GM10266 (cell line): Measurements from ENCODE around the gene CHRNA3.

ENCODE experiments used
- DNase-seq: peaks from one replicate; pipeline ENCODE4 v3.0.0; 2012; ENCODE audit errors: extremely low spot score
- TF ChIP-seq, protein P1 (sequence below): IDR thresholded peaks from 2 replicates; pipeline ENCODE4 v1.5.1; 2012; ENCODE audit warnings: mild to moderate bottlenecking, low read depth; ENCODE audit not compliant: control insufficient read depth, insufficient read depth; ENCODE audit errors: missing control alignments

CHRNA3 gene

DNA sequence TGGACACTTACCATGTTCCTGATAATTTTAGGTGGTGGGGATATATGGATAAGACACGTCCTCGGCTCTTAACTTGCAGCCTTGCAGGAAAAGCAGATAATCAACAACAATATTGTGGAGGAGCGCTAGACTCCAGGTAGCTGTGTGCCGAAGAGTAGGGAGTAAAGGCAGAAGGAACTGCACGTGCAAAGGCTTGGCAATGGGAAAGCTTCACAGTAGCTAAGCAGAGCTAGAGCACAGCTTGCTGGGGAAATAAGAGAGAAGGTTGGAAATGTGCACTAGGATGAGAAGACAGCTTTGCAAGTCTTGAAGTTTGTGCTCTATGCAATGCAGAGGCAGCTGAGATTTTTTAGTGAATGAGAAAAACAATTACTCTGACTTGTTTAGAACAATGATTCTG, 68.2 kb downstream of the CHRNA3 start:
- no peak for DNase-seq
- TF ChIP-seq, protein P1, sequence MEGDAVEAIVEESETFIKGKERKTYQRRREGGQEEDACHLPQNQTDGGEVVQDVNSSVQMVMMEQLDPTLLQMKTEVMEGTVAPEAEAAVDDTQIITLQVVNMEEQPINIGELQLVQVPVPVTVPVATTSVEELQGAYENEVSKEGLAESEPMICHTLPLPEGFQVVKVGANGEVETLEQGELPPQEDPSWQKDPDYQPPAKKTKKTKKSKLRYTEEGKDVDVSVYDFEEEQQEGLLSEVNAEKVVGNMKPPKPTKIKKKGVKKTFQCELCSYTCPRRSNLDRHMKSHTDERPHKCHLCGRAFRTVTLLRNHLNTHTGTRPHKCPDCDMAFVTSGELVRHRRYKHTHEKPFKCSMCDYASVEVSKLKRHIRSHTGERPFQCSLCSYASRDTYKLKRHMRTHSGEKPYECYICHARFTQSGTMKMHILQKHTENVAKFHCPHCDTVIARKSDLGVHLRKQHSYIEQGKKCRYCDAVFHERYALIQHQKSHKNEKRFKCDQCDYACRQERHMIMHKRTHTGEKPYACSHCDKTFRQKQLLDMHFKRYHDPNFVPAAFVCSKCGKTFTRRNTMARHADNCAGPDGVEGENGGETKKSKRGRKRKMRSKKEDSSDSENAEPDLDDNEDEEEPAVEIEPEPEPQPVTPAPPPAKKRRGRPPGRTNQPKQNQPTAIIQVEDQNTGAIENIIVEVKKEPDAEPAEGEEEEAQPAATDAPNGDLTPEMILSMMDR = no peak

DNA sequence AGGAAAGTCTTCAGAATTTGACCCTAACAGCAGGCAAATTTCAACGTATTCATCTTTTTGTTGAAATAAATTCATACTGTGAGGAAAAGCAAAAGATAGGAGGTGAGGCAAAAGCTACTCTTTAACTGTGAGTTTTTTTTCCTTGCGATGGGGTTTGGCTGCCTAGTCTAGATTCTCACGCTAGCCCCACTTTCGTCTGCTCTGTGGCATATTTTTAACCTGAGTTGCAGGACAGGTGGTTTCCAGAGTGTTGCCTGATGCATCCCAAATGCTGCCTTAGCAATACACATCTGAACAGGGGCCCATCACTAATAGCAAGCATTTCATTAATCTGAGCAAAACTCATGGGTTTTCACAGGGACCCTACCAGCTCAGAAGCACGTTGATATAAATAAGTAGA, 68.9 kb downstream of the CHRNA3 start:
- TF ChIP-seq, protein P1 = no peak
- DNase-seq = no peak

DNA sequence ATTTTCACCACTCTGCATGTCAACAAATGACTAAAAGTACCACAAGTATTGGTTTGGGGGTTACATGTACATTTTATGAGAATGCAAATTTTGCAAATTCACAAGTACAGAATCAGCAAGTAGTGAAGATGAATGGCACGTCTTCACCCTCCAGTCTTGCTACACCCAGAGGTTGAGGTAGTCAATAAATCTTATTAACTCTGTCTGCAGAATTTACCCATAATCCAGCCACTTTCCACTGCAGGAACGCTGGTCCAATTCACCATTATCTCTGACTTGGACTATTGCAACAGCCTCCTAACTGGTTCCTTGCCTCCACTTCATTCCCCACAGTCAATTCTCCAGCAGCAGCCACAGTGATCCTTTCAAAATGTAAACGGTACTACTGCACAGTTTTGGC, 70.0 kb downstream of the CHRNA3 start:
- DNase-seq = no peak
- TF ChIP-seq, protein P1 = no peak

DNA sequence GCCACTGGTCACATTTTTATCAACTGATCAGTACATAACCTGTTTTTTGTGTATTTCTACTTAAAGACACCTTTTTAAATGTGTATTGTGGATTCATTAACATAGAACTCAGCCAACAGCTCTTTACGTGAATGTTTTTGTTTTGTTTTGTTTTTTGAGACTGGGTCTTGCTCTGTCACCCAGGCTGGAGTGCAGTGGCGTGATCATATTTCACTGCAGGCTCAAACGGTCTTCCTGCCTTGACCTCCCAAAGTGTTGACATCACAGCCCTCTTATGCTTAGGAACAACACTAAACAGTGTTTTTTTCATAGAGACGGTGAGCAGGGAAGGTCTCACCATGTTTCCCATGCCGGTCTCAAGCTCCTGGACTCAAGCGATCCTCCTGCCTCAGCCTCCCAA, 70.6 kb downstream of the CHRNA3 start:
- DNase-seq = no peak

More for the DNA sequence above, 70.6 kb downstream of the CHRNA3 start:
- TF ChIP-seq, protein P1 = no peak
